H1 (cell line): ENCODE data around the gene TAMALIN.

Source experiments
- HDAC2 ChIP-seq, 2 experiments: fragments of 300-600 bp in 1 of 2; sonication (generic) in 1 of 2; IDR thresholded peaks; 2 replicates each; pipeline ENCODE4 v1.6.1; 2011 to 2012; ENCODE audit warnings: low read depth in 2 of 2, low read length in 2 of 2, mild to moderate bottlenecking in 2 of 2, moderate library complexity in 2 of 2, borderline replicate concordance in 1 of 2, inconsistent platforms in 1 of 2
- POU5F1 ChIP-seq: IDR thresholded peaks from 2 replicates; pipeline ENCODE4 v1.6.1; 2011; ENCODE audit warnings: low read depth, mild to moderate bottlenecking, low read length, moderate library complexity

GRCh38 chr12:52010692-52011601, 4.2 kb downstream of the TAMALIN start:
- TF ChIP-seq POU5F1: no peak
- no peak for TF ChIP-seq HDAC2 (IDR thresholded peaks at IDR 0.05; ENCODE audit: borderline replicate concordance in 1 of 2, low read depth in 2 of 2, low read length in 2 of 2)
